Measurements from ENCODE around the gene RAB22A. TPM values are rescaled to one million over a fixed set of nuclear protein-coding genes. Genes with fewer than 3 reads are reported as not detected.

RAB22A gene
- total and polyA plus RNA-seq, 9 of the 15 experiments (the other 6 are each of a cell fraction or from before 2014, with no cell fraction given), result 1.1 to 8.0 (median 6.7) TPM

- TF ChIP-seq THAP12 (CRISPR knock-in tag; IDR thresholded peaks at IDR 0.05) (0 out of 2 replicates have a peak, but pooled peaks have one; percentile 35), ZNF316 (IDR thresholded peaks at IDR 0.05) (no peak), XRCC3 (IDR thresholded peaks at IDR 0.05) (no peak), SP1 (CRISPR knock-in tag; IDR thresholded peaks at IDR 0.05) (peak; percentile 53; the same call in 1 of the 2 replicates), NR3C1 (CRISPR knock-in tag; IDR thresholded peaks at IDR 0.05) (no peak), GMEB1 (CRISPR knock-in tag; IDR thresholded peaks at IDR 0.05) (peak; percentile 99), ZNF75A (CRISPR knock-in tag; IDR thresholded peaks at IDR 0.05) (no peak), ZNF561 (CRISPR knock-in tag; conservative IDR thresholded peaks at IDR 0.05) (no peak), DACH1 (IDR thresholded peaks at IDR 0.05; ENCODE audit: partially characterized antibody) (no peak), MAZ (CRISPR knock-in tag; conservative IDR thresholded peaks at IDR 0.05 in 1 of 2, IDR thresholded peaks at IDR 0.05 in 1 of 2) (peak in 1 of 2 experiments; percentile 20; a peak in 1 of 4 replicates), MYC (IDR thresholded peaks at IDR 0.05; ENCODE audit: low read depth, low read length) (peak; percentile 75), MYC (CRISPR knock-in tag; IDR thresholded peaks at IDR 0.05; ENCODE audit: borderline replicate concordance, low read depth) (no peak), ZNF766 (CRISPR knock-in tag; conservative IDR thresholded peaks at IDR 0.05) (no peak), SUPT5H (IDR thresholded peaks at IDR 0.05) (no peak; the same call in none of the 2 replicates), RB1 (IDR thresholded peaks at IDR 0.05; ENCODE audit: low read depth) (peak; percentile 95), GTF2F1 (IDR thresholded peaks at IDR 0.05; ENCODE audit: low read depth, low read length) (no peak)
- TF ChIP-seq, protein P1, sequence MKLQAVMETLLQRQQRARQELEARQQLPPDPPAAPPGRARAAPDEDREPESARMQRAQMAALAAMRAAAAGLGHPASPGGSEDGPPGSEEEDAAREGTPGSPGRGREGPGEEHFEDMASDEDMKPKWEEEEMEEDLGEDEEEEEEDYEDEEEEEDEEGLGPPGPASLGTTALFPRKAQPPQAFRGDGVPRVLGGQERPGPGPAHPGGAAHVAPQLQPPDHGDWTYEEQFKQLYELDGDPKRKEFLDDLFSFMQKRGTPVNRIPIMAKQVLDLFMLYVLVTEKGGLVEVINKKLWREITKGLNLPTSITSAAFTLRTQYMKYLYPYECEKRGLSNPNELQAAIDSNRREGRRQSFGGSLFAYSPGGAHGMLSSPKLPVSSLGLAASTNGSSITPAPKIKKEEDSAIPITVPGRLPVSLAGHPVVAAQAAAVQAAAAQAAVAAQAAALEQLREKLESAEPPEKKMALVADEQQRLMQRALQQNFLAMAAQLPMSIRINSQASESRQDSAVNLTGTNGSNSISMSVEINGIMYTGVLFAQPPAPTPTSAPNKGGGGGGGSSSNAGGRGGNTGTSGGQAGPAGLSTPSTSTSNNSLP (IDR thresholded peaks at IDR 0.05; ENCODE audit: borderline replicate concordance, low read depth, low read length), result no peak
- TF ChIP-seq, protein P2, sequence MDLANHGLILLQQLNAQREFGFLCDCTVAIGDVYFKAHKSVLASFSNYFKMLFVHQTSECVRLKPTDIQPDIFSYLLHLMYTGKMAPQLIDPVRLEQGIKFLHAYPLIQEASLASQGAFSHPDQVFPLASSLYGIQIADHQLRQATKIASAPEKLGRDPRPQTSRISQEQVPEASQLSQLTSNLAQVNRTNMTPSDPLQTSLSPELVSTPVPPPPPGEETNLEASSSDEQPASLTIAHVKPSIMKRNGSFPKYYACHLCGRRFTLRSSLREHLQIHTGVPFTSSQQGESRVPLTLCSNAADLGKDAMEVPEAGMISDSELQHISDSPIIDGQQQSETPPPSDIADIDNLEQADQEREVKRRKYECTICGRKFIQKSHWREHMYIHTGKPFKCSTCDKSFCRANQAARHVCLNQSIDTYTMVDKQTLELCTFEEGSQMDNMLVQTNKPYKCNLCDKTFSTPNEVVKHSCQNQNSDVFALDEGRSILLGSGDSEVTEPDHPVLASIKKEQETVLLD (IDR thresholded peaks at IDR 0.05), result peak; percentile 93
- TF ChIP-seq, protein P3, sequence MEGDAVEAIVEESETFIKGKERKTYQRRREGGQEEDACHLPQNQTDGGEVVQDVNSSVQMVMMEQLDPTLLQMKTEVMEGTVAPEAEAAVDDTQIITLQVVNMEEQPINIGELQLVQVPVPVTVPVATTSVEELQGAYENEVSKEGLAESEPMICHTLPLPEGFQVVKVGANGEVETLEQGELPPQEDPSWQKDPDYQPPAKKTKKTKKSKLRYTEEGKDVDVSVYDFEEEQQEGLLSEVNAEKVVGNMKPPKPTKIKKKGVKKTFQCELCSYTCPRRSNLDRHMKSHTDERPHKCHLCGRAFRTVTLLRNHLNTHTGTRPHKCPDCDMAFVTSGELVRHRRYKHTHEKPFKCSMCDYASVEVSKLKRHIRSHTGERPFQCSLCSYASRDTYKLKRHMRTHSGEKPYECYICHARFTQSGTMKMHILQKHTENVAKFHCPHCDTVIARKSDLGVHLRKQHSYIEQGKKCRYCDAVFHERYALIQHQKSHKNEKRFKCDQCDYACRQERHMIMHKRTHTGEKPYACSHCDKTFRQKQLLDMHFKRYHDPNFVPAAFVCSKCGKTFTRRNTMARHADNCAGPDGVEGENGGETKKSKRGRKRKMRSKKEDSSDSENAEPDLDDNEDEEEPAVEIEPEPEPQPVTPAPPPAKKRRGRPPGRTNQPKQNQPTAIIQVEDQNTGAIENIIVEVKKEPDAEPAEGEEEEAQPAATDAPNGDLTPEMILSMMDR (IDR thresholded peaks at IDR 0.05 in 2 of 3, conservative IDR thresholded peaks at IDR 0.05 in 1 of 3; ENCODE audit: insufficient read depth in 2 of 3, low read depth in 1 of 3, low read length in 3 of 3), result 0 out of 6 replicates have a peak, but pooled peaks of 1 of the 3 experiments have one; percentile 2
These were observed 79.4 kb downstream of the RAB22A start, which contains the start of gene VAPB (continued) for GRCh38 chr20:58388882-58389323.
